Activated naive CD8-positive, alpha-beta T cell (primary cell): ENCODE measurements around the gene NTSR1.

Experiments used
- H3K27ac Mint-ChIP-seq: one replicate; pipeline ENCODE4 v1.8.0; 2021; ENCODE audit warnings: mixed read lengths
- H3K27me3 Mint-ChIP-seq: one replicate; pipeline ENCODE4 v1.8.0; 2021; ENCODE audit warnings: mixed read lengths
- H3K36me3 Mint-ChIP-seq: one replicate; pipeline ENCODE4 v1.8.0; 2021; ENCODE audit warnings: mixed read lengths
- H3K4me1 Mint-ChIP-seq: one replicate; pipeline ENCODE4 v1.8.0; 2021; ENCODE audit warnings: low read depth, mixed read lengths
- H3K4me3 Mint-ChIP-seq: one replicate; pipeline ENCODE4 v1.8.0; 2021; ENCODE audit warnings: mild to moderate bottlenecking, mixed read lengths
- H3K9me3 Mint-ChIP-seq: one replicate; pipeline ENCODE4 v1.8.0; 2021; ENCODE audit warnings: low read depth, mixed read lengths

Gene NTSR1

DNA sequence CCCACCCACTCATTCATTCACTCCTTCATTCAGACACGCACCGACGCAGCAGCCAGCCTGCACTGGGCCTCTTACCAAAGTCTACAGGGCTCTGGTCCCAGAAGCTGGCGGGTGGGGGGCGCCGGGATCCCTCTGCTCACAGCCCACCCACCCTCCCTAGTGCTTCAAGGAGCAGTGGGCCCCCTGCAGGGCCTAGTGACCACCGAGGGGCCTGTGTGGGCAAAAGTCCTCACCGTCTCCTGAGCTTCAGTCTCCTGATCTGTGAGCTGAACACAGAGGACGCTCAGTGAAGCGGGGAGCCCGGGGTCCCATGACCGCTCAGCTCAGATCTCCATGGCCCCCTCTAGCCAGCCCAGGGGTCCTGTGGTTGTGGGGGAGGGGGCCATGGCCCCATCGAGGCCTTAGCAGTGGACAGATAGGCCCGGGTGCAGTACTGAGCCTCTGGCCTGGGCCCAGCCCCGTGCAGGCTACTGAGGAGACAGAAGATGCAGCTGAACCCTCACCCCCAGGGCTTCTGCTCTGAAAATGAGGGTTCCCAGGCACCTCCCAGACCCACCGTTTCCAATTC, 54.2 kb downstream of the NTSR1 start:
- Mint-ChIP-seq H3K36me3 (no peaks in the 10 kb centered on the region), H3K9me3 (no peaks in the 10 kb centered on the region), H3K4me3 (no peak overlapping the region), H3K27ac (no peak overlapping the region), H3K27me3 (no peaks in the 10 kb centered on the region), H3K4me1 (peaks cover 5% of the 10 kb centered on the region)

GRCh38 chr20:62763404-62763803, 54.8 kb downstream of the NTSR1 start:
- Mint-ChIP-seq H3K36me3 (no peaks in the 10 kb centered on the region), H3K27me3 (no peaks in the 10 kb centered on the region), H3K4me3 (no peak overlapping the region), H3K9me3 (no peaks in the 10 kb centered on the region), H3K4me1 (peaks cover 9% of the 10 kb centered on the region), H3K27ac (no peak overlapping the region)

DNA sequence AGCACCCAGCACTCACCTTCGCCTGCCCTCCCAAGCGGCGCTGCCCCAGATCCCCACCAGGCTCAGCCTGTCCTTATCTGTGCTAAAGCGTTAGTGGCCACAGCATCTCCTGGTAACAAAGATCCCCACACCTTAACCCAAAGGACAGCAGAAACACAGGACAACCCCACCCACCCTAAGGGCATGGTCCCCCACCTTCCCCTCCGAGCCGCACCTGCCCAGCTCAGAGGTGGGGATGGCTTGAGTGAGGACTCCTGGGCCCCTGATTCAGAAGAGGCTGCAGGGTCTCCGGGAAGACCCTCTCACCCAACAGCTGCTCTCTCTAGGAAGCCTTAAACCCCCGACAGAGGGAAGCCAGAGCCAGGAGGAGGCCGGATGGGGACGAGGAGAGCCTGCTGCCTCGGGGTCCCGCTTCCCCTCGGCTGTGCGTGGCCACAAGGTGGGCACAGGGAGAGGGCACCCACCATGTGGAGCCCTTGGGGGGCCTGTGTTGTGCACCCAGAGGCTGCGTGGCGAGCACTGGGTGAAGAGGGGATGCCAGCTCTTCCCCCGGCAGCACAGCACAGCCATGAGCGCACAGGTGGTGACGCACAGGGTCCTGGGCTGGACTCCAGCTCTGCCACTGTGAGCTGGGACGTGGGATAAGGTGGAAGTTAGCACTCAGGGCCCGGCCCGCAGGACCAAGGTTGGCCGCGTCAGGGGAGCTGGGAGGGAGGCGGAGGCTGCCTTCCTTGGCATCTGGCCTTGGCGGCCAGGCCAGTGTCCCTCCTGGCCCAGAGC, 55.7 kb downstream of the NTSR1 start:
- no peaks in the 10 kb centered on the region for H3K27me3 Mint-ChIP-seq
- H3K36me3 Mint-ChIP-seq: no peaks in the 10 kb centered on the region
- peaks cover 16% of the 10 kb centered on the region for H3K4me1 Mint-ChIP-seq
- H3K9me3 Mint-ChIP-seq: no peaks in the 10 kb centered on the region
- no peak overlapping the region for H3K4me3 Mint-ChIP-seq
- H3K27ac Mint-ChIP-seq: no peak overlapping the region

DNA sequence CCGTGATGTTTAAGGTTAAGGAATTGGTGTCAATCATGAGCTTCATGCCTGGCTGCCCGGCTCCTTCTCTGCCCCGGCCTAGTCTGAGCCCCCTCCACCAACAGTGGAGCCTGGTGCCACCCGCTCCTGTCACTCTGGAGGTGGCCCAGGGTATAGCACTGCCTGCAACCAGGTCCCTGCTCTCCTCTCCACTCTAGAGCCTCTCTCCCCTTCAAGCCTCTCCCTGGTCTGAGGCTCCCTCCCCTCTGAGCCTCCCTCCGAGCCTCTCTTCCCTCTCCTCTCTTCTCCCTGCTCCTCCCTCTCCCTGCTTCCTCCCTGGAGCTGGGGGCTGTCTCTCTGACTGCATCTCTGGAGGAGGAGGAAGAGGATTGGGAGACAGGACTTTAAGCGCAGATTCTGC, 56.4 kb downstream of the NTSR1 start:
- H3K4me1 Mint-ChIP-seq: peaks cover 18% of the 10 kb centered on the region
- H3K27me3 Mint-ChIP-seq: no peaks in the 10 kb centered on the region
- H3K36me3 Mint-ChIP-seq: no peaks in the 10 kb centered on the region
- H3K27ac Mint-ChIP-seq: no peak overlapping the region
- no peaks in the 10 kb centered on the region for H3K9me3 Mint-ChIP-seq
- no peak overlapping the region for H3K4me3 Mint-ChIP-seq

DNA sequence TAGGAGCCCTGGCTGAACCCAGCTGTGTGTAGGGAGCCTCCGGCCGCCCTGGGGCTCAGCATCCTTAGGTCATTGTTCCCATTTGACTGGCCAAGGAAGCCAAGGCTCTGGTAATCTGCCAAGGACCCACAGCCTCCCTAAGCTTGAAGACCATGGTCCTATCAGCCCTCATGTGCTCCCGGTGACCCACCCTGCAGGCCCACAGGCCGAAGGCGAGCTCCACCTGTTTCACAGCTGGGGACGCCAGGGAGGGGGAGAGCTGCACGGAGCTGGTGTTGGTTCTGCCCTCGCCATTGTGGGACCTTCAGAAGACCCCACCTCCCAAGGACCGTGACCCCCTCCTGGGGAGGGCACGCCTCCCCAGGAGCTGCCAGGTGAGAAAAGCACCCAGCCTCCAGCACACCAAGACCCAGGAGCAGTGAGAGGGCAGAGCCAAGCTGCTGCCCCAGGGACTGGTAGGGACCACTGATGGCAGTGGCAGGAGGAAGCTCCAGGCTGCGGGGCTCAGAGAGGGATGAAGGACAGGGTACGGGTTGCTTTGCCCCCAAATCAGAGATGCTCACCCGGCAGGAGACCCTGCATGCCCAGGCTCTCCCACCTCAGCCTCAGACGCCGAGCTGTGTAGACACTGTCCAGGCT, 56.9 kb downstream of the NTSR1 start:
- Mint-ChIP-seq H3K27ac (no peak overlapping the region), H3K4me3 (no peak overlapping the region), H3K4me1 (peaks cover 18% of the 10 kb centered on the region), H3K27me3 (no peaks in the 10 kb centered on the region), H3K36me3 (no peaks in the 10 kb centered on the region), H3K9me3 (no peaks in the 10 kb centered on the region)

- no peaks in the 10 kb centered on the region for H3K9me3 Mint-ChIP-seq
- H3K4me1 Mint-ChIP-seq: peaks cover 18% of the 10 kb centered on the region
- H3K27ac Mint-ChIP-seq: no peak overlapping the region
- H3K4me3 Mint-ChIP-seq: no peak overlapping the region
- H3K27me3 Mint-ChIP-seq: no peaks in the 10 kb centered on the region
- H3K36me3 Mint-ChIP-seq: no peaks in the 10 kb centered on the region
Observed at GRCh38 chr20:62766071-62766450, 57.4 kb downstream of the NTSR1 start.

DNA sequence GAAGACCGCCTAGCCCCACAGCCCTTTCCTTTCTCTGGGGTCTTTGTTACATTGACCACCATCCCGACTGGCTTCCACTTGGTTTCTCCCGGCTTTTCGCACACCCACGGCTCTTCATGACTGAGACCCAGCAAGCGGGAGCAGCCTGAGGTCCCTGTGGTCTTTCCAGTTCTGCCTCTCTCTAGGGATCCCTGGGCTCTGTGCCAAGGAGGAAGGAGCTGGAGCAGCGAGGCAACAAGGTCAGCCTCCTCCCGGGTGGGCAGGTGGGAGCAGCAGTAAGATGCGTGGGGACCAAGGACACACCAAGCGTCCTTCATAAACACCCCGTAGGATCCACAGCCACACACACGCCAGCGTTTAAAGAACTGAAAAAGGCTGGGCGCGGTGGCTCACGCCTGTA, 58.1 kb downstream of the NTSR1 start:
- H3K27me3 Mint-ChIP-seq: no peaks in the 10 kb centered on the region
- no peak overlapping the region for H3K4me3 Mint-ChIP-seq
- peaks cover 20% of the 10 kb centered on the region for H3K4me1 Mint-ChIP-seq
- no peaks in the 10 kb centered on the region for H3K36me3 Mint-ChIP-seq
- no peaks in the 10 kb centered on the region for H3K9me3 Mint-ChIP-seq
- H3K27ac Mint-ChIP-seq: no peak overlapping the region

GRCh38 chr20:62768234-62768546, 59.6 kb downstream of the NTSR1 start:
- no peaks in the 10 kb centered on the region for H3K36me3 Mint-ChIP-seq
- H3K27me3 Mint-ChIP-seq: no peaks in the 10 kb centered on the region
- H3K4me1 Mint-ChIP-seq: peaks cover 28% of the 10 kb centered on the region
- H3K4me3 Mint-ChIP-seq: no peak overlapping the region
- H3K27ac Mint-ChIP-seq: no peak overlapping the region
- no peaks in the 10 kb centered on the region for H3K9me3 Mint-ChIP-seq

- no peaks in the 10 kb centered on the region for H3K9me3 Mint-ChIP-seq
- no peaks in the 10 kb centered on the region for H3K27me3 Mint-ChIP-seq
- no peaks in the 10 kb centered on the region for H3K36me3 Mint-ChIP-seq
- H3K4me1 Mint-ChIP-seq: peaks cover 31% of the 10 kb centered on the region
- H3K27ac Mint-ChIP-seq: no peak overlapping the region
- H3K4me3 Mint-ChIP-seq: no peak overlapping the region
Observed at GRCh38 chr20:62768551-62769287, 60.1 kb downstream of the NTSR1 start.

DNA sequence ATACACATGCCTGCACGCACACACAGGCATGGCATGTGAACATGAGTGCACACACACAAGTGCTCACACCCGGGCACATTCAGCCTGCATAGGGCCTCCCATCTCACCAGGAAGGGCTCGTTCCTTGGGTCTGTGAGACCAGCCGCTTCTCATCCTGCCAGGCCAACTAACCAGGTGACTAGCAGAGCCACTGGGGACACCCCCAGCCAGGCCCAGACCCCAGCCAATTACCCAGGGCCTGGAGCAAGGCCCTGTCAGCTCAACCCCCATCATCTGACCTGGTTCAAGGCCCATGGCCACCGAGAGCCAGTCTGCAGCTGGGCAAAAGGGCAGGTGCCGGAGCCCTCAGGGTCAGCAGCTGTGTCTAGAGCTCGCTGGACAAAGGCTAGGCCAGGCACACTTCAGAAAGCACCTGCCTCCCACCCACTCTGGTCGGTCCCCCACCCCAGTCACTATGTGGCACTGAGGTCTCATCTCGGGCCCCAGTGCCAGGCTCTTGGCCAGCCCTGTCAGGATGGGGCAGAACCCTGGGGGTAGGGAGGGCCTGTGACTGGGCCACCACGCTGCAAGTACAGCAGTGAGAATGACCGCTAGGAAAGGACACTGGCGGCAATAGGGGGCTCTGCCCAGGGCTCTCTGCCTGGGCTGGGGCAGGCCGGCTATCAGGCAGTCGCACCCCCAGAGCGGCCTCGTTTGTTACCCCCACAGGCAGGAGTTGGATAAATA, 60.9 kb downstream of the NTSR1 start:
- Mint-ChIP-seq H3K4me3 (no peak overlapping the region), H3K27ac (no peak overlapping the region), H3K36me3 (no peaks in the 10 kb centered on the region), H3K9me3 (no peaks in the 10 kb centered on the region), H3K27me3 (no peaks in the 10 kb centered on the region), H3K4me1 (peaks cover 35% of the 10 kb centered on the region)

DNA sequence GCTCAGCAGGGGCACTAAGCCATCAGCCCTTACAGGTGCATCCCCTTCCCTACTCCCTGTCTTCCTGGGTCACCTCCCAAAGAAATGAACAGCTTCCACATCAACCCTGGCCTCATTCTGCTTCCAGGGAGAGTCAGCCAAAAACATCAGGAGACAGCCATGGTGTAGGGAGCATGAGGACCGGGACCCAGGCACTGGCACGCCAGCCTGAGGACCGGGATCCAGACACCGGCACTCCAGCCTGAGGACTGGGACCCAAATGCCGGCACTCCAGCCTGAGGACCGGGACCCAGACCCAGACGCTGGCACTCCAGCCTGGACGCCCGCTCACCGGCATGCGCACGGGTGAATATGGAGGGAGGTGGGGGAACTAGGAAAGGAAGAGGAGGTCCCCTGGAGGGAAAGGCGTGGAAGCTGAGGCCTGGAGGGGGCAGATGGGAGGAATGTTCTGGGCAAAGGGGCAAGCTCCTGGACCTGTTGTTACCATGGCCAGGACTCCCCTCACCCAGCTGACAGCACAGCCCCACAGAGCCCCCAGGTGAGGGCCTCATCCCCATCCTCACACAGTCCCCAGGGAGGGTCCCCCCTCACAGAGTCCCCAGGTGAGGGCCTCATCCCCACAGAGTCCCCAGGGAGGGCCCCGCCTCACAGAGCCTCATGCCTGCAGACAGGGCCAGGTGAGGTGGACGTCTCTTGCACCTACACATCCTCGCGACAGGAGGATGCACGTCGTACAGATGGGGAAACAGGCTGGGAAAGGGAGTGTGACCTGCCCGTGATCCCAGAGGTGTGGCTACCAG, 61.7 kb downstream of the NTSR1 start:
- Mint-ChIP-seq H3K27me3 (no peaks in the 10 kb centered on the region), H3K4me3 (no peak overlapping the region), H3K36me3 (no peaks in the 10 kb centered on the region), H3K27ac (no peak overlapping the region), H3K4me1 (peaks cover 43% of the 10 kb centered on the region), H3K9me3 (no peaks in the 10 kb centered on the region)

DNA sequence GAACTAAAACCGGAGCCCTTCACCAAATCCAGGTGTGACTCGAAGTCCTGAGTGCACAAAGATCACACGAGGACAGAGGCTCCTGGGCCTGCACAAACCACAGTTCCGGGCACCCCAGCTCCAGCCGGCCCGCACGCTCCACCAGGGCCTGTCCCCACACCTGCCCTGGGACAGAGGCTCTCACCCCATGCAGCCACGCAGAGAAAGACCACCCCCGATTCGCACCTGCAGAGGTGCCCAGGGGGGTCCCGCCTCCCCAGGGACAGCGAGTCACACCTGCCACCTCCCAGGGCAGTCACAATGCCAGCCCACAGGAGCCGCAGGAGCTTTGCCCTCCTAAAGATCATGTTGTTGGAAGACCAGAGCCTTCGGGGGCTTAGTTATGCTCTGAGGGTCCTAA, 62.3 kb downstream of the NTSR1 start:
- Mint-ChIP-seq H3K27me3 (no peaks in the 10 kb centered on the region), H3K4me1 (peaks cover 48% of the 10 kb centered on the region)

GRCh38 chr20:62771396-62772102, 62.9 kb downstream of the NTSR1 start:
- no peaks in the 10 kb centered on the region for H3K9me3 Mint-ChIP-seq
- no peak overlapping the region for H3K4me3 Mint-ChIP-seq
- no peaks in the 10 kb centered on the region for H3K27me3 Mint-ChIP-seq
- H3K36me3 Mint-ChIP-seq: no peaks in the 10 kb centered on the region
- H3K27ac Mint-ChIP-seq: no peak overlapping the region
- H3K4me1 Mint-ChIP-seq: peaks cover 54% of the 10 kb centered on the region

More for the DNA sequence above, 62.3 kb downstream of the NTSR1 start:
- H3K36me3 Mint-ChIP-seq: no peaks in the 10 kb centered on the region
- no peaks in the 10 kb centered on the region for H3K9me3 Mint-ChIP-seq
- no peak overlapping the region for H3K4me3 Mint-ChIP-seq
- H3K27ac Mint-ChIP-seq: no peak overlapping the region
